HG02623 (cell line): Measurements from ENCODE around the gene UBAC2.

Experiments used
- ATAC-seq: cut with Tn5 transposase; IDR thresholded peaks from one replicate; pipeline ENCODE4 v1.9.1; 2021; ENCODE audit warnings: moderate library complexity; ENCODE audit not compliant: unreplicated experiment

Gene UBAC2

DNA sequence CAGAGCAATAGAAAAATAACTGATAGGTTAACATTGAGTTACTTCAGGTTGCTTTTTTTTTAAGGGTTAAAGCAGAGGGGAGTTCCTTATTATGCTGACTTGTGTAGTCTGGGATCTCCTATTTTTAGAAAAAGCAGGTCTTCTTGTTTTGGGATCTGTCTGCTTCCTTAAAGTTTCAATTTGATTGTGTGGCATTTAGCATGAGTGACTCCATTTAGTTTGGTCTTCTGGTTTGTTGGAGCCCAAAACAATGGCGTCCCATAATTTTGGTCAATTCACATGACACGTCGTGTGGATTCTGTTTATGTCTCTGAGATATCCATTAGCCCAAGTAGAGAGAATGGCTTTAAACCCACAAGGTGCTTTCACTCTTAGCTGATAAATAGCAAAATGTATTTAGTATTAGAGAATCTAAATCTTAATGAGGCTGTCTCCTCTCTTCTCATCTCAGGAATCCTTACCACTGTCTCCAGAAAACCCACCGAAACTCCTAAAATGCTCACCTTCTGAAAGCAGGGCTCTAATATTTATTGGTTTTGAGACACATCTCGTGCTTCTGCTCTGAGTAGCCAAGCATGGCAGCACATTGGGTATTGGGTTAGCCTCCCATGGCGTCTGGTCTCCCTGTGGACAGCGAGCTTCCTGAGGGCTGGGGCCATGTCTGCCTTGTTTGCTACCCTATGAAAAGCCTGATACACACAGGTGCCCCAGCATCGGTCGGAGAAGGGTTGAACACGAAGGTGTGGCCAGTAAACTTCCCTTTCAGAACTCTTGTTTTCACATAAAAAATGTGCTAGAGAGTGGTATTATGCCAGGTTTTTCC lies 173.7 kb downstream of the UBAC2 start:
- peak; percentile 33 for ATAC-seq

DNA sequence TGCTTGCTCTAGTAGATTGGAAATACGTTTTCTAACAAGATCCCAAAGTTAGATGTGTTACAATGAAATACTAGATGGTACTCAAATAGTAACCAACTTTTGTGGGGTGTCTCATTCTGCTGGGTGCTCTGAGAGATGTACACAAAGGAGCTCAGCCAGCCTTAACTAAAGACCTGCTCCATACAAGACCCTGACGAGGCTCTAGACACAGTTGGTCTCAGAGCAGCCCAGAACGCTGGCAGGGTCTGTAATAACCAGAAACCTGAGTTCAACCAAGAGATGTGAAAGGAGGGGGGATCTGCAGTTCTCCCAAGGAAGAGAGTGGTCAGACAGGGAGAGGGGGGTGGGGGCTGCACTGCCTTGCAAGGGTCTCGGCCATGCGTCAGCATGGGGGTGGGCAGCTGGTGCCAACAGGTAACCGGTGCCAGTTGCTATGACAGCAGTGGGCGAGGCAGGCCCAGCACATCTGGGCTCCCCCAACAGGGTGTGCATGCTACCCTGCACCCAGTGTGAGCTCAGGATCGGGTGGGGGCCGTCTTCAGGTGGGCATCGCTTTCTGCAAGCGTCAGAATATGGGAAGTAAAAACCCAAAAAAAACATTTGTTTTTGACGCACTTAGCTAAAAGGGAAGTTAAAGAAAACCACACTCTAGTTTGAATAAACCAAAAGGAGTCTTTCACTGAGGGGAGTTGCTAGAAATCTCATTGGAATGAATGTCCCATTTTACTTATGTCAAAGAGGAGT lies 174.5 kb downstream of the UBAC2 start:
- peak; percentile 45 for ATAC-seq

- no peak for ATAC-seq
Measured at GRCh38 chr13:99375738-99376080, 175.1 kb downstream of the UBAC2 start.

- peak; percentile 49 for ATAC-seq
Measured at GRCh38 chr13:99376132-99376531, 175.5 kb downstream of the UBAC2 start.

DNA sequence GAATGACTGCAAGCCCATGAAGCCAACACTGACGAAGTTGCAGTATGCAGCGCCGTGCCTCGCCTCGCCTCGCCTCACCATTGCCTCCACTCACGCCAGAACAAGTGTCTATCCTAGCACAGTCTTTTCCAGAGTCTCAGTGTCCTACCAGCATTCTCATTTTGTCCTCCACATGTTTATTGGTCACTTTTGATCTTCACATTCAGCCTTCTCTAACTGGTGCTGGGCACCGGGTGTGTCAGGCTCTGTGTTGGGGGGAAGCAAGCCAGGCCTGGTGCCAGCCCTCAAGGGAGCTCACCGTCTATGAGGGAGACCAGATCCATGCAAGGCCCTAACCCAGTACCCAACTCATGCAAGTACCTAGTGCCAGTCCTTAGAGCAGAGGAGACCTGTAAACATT lies 176.3 kb downstream of the UBAC2 start:
- ATAC-seq = no peak

GRCh38 chr13:99377641-99378040 lies 177.0 kb downstream of the UBAC2 start:
- no peak for ATAC-seq

- no peak for ATAC-seq
Measured at GRCh38 chr13:99378985-99379733, 178.5 kb downstream of the UBAC2 start.

DNA sequence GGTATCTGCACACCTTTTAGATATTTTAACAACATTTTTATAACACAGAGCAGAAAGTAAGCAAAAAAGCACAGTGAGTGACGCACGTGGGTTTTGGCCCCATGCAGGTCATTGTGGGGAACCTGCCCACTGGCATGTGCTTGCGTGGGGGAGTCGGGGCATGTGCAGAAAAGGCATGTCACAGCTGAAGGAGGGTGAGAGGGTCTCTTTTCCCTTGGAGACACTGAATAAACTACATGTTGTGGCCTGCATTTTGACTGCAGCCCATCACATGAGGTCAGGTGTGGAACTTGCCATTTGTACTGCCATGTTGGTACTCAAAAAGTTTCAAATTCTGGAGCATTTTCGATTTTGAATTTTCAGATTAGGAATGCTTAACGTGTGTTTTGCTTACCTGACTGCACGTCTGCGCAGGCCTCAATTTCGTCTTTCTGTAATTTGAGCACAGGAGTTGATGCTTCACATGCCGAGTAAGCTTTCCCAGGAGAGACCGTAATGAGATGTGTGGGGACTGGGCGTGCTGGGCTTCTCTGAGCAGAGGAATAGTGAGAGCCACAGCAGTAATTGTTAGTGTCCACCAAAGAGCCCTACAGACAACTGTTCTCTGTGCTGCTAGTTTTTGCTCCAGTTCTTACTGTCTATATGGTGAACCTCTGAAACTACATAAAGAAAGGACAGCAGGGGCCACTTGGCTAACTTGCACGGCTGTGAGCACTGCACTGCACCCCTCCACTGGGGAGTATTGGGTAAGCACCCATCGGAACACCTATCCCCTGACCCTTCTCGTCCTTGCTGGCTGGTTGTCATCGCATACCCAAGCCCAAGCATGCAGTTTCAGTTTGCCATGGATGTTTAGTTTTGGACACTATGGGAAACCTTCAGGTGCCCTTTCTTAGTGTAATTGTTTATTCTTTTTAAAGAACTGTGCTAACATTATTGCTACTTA lies 179.5 kb downstream of the UBAC2 start:
- ATAC-seq = no peak

GRCh38 chr13:99380921-99381645 lies 180.4 kb downstream of the UBAC2 start:
- ATAC-seq = peak; percentile 50

- ATAC-seq = no peak
Measured at GRCh38 chr13:99381766-99382165, 181.1 kb downstream of the UBAC2 start.

DNA sequence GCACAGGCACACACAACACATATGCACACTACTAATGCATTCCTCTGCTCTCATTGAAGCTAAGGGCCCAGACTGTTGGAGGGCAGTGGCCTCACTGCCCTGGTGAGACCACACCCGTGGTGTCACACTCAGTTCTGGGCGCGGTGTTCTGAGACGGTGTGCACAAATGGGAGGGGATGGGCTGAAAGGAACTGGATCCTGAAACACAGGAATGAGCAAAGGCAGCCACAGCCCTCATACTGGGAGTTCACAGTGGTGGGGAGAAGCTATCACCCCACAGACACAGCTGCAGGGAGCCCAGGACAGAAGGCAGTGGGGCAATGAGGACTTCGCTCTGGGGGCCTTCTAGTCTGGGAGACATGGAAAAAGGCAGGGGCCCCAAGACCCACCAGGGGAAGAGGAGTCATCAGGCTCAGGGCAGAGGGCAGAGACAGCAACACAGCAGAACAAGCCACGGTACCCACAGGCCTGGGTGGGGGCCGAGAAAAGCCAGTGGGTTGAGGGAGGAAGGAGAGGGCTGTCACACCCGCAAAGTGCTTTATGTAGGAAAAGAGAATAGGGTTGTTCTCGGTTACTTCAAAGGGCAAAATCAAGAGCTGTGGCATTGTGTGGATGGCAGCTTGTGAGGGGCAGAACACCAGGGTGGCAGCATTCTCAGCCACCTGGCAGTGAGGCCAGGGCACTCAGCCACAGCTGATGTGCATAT lies 181.9 kb downstream of the UBAC2 start:
- no peak for ATAC-seq

DNA sequence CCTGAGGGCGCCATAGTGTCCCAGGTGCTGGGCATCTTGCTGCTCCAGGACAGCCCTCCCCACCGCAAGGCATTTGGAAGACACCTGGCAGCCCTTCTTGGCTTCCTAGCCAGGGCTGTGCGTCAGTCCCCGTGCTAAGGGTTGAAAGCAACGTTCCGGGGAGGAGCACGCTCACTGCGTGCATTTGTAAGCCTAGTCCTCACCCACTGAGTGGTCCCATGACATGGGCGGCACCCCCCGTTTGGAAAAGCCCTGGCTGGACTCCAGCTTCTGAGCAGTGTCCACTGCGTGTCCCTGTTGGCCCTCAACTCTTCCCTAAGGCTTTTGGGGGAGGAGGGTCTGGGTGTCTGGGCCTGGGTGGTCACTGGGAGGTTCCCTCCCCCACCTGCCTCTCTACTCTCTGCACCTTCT lies 182.9 kb downstream of the UBAC2 start:
- no peak for ATAC-seq

DNA sequence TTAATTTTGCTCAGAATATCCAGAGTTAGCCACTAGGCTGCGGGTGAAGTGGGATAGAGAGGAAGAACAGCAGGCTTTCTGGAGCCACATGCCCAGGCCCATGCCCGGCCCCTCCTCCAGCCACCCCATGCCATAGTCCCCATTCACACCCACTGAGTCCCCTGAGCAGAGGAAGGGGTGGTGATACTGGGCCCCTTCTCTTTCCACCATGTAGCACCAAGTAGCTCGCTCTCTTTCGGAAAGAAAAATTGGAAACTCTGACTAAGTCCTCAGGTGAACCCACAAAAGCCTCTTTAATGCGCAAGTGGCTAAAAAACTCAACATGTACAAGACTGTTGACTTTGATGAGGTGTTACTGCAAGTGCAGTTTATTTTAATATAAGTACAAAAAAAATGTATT lies 183.3 kb downstream of the UBAC2 start:
- ATAC-seq = no peak

- no peak for ATAC-seq
Measured at GRCh38 chr13:99384468-99384867, 183.8 kb downstream of the UBAC2 start.

- no peak for ATAC-seq
Measured at GRCh38 chr13:99385161-99385560, 184.5 kb downstream of the UBAC2 start.

GRCh38 chr13:99385940-99386339 lies 185.3 kb downstream of the UBAC2 start:
- ATAC-seq = no peak

DNA sequence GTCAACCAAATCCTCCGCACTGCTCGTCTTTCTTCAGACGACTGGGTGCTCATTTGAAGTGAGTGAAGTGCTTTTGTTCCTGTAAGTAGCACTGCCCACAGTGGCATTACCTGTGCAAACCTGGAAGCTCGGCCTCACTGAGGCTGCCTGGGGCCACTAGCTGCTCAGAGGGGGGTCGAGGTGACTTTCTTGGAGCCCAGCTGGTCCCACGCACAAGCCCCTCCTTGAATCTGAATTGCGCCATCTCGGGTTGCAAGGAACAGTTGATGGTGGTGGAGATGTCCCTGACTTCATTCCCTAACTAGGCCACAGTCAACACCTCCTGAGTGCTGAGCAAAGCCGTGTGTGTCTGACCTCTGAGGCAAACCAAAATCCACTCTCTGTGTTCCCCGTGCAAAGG lies 185.8 kb downstream of the UBAC2 start:
- no peak for ATAC-seq

GRCh38 chr13:99386911-99387788 lies 186.5 kb downstream of the UBAC2 start:
- peak; percentile 71 for ATAC-seq
